Stimulated activated CD8-positive, alpha-beta memory T cell treated with anti-CD3 and anti-CD28 coated beads, Interleukin-7, amount 100 ng/mL, for 24 hours (primary cell): ENCODE data around the gene GRID1.

ENCODE experiments used
- DNase-seq: peaks from one replicate; pipeline ENCODE4 v3.0.0-alpha.2; 2020; ENCODE audit warnings: low read depth

Gene GRID1

GRCh38 chr10:86292462-86293395 lies 73.9 kb downstream of the GRID1 start:
- no peak for DNase-seq

DNA sequence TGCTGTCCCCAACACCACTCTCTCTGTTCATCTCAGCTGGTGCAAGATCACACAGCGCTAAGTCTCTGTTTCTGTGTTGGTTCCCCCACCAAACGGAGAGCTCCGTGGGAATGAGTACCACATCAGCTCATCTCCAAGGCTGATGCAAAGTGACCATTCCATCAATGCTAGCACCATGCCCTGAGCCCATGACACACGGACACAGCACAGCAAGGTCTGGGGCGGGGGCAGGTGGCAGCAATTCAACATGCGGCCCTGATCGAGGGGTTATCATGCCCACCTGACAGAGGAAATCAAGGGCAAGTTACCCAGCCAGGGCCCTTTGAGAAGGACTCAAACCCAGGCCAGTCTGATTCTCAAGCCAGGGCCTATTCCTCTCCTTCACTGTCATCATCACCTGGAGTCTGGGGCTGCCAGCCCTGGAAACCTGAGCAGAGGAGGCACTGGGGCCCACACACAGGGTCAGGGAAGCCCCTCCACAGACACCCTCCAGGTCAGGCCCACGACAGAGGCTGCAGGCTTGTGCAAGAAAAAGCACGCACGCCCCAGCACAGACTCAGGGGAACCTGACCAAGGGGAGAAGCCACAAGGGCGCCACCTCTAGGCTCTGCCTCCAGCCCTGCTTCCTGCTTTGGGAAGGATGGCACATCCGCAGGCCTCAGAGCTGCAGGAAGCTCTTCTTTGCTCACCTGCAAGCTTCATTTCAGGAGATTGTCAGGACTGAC lies 74.8 kb downstream of the GRID1 start:
- DNase-seq, result no peak

- DNase-seq, result no peak
Measured at GRCh38 chr10:86290933-86291615, 75.5 kb downstream of the GRID1 start.

GRCh38 chr10:86289577-86289868 lies 77.1 kb downstream of the GRID1 start:
- no peak for DNase-seq

GRCh38 chr10:86288695-86289576 lies 77.7 kb downstream of the GRID1 start:
- no peak for DNase-seq

- no peak for DNase-seq
Measured at GRCh38 chr10:86287966-86288579, 78.5 kb downstream of the GRID1 start.

DNA sequence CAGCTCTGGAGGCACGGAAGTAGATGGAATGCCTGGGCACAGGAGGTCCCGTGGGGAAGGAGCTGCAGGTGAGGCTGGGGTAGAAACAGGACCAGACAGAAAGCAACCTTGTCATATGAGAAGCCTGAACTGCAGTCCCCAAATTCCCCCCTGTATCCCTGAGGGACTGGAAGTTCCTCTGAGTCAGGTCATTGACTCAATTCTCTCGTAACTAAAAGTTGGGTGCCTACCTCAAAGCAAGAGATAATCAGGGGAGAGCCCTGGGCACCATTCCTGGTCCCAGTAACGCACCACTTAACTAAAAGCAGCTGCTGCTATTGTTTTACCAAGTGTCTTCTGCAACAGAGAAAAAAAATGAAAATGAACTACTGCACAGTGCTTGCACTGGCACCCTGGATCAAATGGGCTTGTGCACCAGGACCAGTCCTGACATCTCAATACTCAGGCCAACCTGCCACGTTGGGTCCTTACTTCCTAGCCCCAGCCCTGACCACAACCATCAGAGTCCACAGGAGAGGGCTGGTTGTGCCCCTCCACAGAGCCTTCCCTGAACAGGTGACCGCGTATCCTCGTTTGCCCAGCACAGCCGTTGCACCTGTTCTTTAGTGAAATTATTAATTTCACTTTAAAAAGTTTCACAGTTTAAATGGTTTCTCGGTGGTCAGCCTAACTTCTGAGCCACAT lies 79.3 kb downstream of the GRID1 start:
- DNase-seq, result no peak

- DNase-seq, result no peak
Measured at GRCh38 chr10:86286236-86287109, 80.1 kb downstream of the GRID1 start.

DNA sequence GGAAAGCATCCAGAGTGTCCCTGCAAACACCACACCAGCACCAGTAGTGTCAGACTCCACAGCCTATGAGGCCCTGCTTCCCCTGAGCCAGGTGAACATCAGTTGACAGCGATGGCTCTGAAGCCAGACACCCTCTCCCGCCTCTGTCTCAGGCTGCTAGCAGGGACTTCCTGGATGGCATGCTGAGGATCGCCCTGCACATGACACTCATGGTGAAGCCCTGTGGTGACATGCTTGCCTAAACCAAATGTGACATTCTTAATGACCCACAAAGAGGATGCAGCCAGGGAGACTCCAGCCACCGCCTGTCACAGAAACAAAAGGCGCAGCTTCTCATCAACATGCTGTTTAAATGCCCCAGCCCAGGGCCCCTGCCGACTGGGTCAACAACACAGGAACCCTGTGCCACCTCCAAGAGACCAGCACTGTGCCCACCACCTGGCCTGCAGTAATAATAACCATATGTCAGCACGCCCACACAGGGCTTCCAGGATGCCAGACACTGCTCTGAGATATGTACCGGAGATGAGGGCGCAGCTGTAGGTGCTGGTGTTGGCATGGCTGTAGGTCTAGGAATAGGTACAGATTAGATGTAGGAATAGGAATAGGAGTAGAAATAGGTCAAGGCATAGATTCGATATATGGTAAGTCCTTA lies 81.3 kb downstream of the GRID1 start:
- no peak for DNase-seq

DNA sequence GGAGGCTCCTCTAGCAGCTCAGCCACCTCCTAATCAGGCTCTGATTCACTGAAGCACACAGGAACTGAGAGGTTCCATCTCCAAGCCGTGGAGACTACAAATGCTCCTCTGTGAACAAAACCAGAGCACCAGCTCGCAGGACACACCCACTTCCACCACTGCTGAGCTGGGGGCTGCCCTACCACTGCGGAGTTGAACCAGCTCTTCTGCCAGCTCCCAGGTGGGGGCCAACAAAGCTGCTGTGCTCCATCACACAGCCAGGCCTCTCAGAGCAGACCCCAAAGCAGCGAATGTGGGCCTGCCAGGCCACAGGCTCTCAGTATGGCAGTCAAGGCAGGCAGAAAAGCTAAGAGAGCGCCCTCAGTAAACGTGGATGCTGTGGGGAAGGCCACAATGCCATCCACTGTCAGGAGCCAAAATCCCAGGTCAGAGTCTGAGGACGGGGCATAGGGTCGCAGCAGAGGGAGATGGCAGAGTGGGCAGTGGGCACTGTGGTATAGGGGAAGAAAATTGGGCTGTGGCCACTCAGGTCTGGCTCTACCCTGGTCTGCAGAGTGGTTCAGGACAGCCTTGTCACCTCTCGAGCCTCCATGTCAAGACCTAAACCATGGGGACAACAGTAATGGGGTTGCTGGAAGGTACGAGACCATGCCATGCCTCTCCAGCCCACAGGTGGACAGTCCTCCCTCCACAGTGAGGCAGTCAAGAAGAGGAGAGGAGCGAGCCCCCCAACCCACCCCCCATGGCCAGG lies 82.1 kb downstream of the GRID1 start:
- no peak for DNase-seq

DNA sequence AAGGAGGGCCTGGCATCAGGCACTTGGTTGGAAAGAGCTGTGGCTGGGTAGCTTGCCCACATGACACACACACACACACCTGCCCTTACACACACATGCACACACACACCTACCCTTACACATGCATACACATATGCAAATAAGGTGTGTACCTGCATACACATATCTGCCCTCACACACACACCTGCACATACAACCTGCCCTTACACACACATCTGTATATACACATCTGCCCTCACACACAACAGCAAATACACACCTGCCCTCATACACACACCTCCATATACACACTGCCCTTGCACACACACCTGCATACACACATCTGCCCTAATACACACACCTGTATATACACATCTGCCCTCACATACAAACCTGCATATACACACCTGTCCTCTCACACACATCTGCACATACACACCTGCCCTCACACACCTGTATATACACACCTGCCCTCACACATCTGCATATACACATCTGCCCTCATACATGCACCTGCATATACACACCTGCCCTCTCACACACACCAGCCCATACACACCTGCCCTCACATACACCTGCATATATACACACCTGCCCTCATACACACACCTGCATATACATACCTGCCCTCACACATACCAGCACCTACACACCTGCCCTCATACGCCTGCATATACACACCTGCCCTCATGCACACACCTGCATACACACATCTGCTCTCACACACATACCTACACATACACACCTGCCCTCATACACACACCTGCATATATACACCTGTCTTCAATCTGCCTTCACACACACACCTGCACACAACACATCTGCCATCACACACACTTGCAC lies 82.9 kb downstream of the GRID1 start:
- no peak for DNase-seq

- no peak for DNase-seq
Measured at GRCh38 chr10:86282664-86283465, 83.7 kb downstream of the GRID1 start.

GRCh38 chr10:86281396-86281795 lies 85.2 kb downstream of the GRID1 start:
- no peak for DNase-seq

DNA sequence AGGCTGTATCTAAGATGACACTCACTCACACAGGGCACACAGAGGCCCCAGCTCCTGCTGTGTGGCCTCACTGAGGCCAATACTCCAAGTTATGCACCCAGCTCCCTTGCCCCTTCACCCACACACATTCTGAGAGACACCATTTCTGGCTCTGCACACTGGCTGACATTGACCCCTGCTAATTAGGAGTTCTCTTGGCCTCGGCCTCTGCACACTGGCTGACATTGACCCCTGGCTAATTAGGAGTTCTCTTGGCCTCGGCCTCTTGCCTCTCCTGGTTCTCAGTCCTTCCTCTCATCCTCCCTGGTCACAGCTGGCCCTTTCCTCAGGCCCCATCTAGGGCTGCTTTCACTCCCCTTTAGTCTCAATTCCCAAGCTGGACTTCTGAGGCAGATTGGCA lies 97.3 kb downstream of the GRID1 start:
- DNase-seq, result no peak

- DNase-seq, result no peak
Measured at GRCh38 chr10:86267286-86268195, 99.1 kb downstream of the GRID1 start.
